ENCODE data around the gene SHC3.

SHC3 gene

DNA sequence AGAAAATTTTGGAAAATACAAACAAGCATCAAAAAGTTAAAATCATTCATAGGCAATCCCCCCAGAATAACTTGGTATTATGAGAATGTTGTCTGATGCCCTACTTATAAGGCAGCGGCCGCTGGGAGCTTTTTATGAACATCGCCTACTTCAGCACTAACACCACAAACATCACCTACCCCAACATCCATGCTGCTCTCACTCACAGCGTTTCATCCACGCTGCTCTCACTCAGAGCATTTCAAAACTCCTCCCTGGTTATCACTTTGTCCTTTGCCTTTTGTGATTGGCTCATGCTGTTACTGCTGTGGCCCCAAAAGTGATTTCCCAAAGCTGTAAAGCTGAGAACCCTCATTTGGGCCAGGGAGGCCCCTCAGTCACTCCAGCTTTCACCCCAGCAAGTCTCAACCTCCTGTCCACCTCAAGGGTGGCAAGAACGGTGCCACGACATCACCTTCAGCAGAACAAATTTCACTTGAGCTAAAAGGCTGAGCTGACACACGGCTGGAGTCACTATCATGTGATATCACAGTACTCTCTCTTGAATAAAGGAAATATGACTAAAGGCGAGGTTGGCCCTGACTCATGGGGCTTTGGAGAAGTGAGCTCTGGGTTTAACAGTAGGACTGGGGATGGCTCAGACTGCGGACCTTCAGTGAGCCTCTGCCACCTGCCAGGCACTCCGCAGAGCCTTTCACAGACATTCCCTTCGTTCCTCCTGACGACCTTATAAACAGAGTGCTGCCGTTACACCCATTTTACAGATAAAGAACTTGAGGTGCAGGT is 25.2 kb downstream of the SHC3 start:
- TF ChIP-seq, protein P1, sequence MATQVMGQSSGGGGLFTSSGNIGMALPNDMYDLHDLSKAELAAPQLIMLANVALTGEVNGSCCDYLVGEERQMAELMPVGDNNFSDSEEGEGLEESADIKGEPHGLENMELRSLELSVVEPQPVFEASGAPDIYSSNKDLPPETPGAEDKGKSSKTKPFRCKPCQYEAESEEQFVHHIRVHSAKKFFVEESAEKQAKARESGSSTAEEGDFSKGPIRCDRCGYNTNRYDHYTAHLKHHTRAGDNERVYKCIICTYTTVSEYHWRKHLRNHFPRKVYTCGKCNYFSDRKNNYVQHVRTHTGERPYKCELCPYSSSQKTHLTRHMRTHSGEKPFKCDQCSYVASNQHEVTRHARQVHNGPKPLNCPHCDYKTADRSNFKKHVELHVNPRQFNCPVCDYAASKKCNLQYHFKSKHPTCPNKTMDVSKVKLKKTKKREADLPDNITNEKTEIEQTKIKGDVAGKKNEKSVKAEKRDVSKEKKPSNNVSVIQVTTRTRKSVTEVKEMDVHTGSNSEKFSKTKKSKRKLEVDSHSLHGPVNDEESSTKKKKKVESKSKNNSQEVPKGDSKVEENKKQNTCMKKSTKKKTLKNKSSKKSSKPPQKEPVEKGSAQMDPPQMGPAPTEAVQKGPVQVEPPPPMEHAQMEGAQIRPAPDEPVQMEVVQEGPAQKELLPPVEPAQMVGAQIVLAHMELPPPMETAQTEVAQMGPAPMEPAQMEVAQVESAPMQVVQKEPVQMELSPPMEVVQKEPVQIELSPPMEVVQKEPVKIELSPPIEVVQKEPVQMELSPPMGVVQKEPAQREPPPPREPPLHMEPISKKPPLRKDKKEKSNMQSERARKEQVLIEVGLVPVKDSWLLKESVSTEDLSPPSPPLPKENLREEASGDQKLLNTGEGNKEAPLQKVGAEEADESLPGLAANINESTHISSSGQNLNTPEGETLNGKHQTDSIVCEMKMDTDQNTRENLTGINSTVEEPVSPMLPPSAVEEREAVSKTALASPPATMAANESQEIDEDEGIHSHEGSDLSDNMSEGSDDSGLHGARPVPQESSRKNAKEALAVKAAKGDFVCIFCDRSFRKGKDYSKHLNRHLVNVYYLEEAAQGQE (IDR thresholded peaks at IDR 0.05; ENCODE audit: insufficient read depth in 1 of 2, low read depth in 2 of 2, low read length in 2 of 2) = no peak
- no peak for TF ChIP-seq SIN3A (IDR thresholded peaks at IDR 0.05; ENCODE audit: borderline replicate concordance, insufficient read depth, low read length)
- no peak for TF ChIP-seq FOXP2 (optimal IDR thresholded peaks at IDR 0.05; ENCODE audit: borderline replicate concordance, extremely low read depth, extremely low read length, insufficient read depth)
- TF ChIP-seq TAF1 (IDR thresholded peaks at IDR 0.05; ENCODE audit: borderline replicate concordance, insufficient read depth, low read length) = no peak
- no peak for TF ChIP-seq POLR2AphosphoS5 (IDR thresholded peaks at IDR 0.05; ENCODE audit: low read depth, low read length)

DNA sequence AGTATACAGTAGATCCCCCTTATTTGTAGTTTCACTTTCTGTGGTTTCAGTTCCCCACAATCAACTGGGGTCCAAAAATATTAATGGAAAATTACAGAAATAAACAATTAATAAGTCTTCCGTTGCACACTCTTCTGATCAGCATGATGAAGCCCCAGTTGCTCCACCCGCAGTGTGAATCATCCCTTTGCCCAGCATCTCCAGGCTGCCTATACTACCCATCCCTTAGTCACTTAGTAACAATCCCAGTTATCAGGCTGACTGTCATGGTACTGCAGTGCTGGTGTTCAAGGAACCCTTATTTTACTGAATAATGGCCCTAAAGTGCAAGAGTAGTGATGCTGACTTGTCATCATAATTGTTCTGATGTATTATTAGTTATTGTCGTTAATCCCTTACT is 28.9 kb downstream of the SHC3 start:
- TF ChIP-seq POLR2AphosphoS5 (IDR thresholded peaks at IDR 0.05; ENCODE audit: low read depth, low read length) = 0 out of 2 replicates have a peak, but pooled peaks have one; percentile 29
- TF ChIP-seq FOXP2 (optimal IDR thresholded peaks at IDR 0.05; ENCODE audit: borderline replicate concordance, extremely low read depth, extremely low read length, insufficient read depth) = no peak

DNA sequence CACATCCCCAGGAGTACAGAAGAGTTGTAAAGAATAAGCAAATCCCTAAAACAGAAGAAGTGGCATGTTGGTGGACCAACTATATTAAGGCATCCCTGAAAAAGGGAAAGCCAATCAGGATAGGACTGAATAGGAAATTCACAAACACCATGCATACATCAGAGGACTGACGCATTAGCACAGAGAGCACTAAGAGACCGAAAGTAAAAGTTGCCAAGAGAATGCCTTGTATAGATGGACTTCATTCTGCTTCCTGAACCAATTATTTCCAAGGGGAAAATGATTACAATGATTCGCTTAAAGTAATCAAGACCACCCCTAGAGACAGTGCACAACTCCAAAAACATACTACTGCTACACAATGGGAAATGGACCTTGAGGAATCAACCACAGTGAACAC is 33.5 kb downstream of the SHC3 start:
- TF ChIP-seq TAF1 (IDR thresholded peaks at IDR 0.05; ENCODE audit: borderline replicate concordance, insufficient read depth, low read length) (no peak), POLR2AphosphoS5 (IDR thresholded peaks at IDR 0.05; ENCODE audit: low read depth, low read length) (no peak), SIN3A (IDR thresholded peaks at IDR 0.05; ENCODE audit: borderline replicate concordance, insufficient read depth, low read length) (no peak), FOXP2 (optimal IDR thresholded peaks at IDR 0.05; ENCODE audit: borderline replicate concordance, extremely low read depth, extremely low read length, insufficient read depth) (no peak)
- TF ChIP-seq, protein P1 (IDR thresholded peaks at IDR 0.05; ENCODE audit: insufficient read depth in 1 of 2, low read depth in 2 of 2, low read length in 2 of 2) = no peak

DNA sequence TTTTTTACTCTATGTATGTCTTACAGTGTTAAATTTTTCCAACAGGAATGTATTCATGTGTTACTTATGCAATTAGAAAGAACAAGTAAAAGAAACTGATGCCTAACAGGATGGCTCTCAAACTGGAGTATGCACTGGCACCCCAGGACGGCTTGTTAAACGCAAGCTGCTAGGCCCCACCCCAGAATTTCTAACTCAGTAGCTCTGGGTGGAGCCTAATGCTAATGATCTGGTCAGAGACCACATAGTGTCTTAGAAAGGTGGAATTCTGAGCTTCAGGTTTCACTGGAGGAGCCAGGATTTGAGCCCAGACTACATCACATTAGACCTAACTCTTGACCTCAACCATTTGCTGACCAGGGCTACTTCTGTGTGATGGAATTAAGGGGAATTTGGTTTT is 34.4 kb downstream of the SHC3 start:
- no peak for TF ChIP-seq POLR2AphosphoS5 (IDR thresholded peaks at IDR 0.05; ENCODE audit: low read depth, low read length)
- no peak for TF ChIP-seq FOXP2 (optimal IDR thresholded peaks at IDR 0.05; ENCODE audit: borderline replicate concordance, extremely low read depth, extremely low read length, insufficient read depth)
- TF ChIP-seq TAF1 (IDR thresholded peaks at IDR 0.05; ENCODE audit: borderline replicate concordance, insufficient read depth, low read length) = no peak
- TF ChIP-seq SIN3A (IDR thresholded peaks at IDR 0.05; ENCODE audit: borderline replicate concordance, insufficient read depth, low read length) = no peak
- TF ChIP-seq, protein P1 (IDR thresholded peaks at IDR 0.05; ENCODE audit: insufficient read depth in 1 of 2, low read depth in 2 of 2, low read length in 2 of 2) = no peak

DNA sequence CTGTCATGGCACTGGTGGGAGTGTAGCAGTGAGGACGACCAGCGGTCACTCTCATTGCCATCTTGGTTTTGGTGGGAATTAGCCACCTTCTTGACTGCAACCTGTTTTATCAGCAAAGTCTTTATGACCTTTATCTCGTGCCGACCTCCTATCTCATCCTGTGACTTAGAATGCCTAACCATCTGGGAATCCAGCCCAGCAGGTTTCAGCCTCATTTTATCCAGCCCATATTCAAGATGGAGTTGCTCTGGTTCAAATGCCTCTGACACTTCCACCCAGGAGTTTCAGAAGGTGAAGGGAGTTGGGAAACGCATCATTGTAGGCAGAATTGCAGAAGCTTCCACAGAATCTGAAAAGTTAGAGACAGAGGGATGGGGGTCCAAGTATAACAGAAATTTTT is 35.4 kb downstream of the SHC3 start:
- TF ChIP-seq POLR2AphosphoS5 (IDR thresholded peaks at IDR 0.05; ENCODE audit: low read depth, low read length) = no peak; the same call in 1 of the 2 replicates
- TF ChIP-seq TAF1 (IDR thresholded peaks at IDR 0.05; ENCODE audit: borderline replicate concordance, insufficient read depth, low read length) = no peak

DNA sequence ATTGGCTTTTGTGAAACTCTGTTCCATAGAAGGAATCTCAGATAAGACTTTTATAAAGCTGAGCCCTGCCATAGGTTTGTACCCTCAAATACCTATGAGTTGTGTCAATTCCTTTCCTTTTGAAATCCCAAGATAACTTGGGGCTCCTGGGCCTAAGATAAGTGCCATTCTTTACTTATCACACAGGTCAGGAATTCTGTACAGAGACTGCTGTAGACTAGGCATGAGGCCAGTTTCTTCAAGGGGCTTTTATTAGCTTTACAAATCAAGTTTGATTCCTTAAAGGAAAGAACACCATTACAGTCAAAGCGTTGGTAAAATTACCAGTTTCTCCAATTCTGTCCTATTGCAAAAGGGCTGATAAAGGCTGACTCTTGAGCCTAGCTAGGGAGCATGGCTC is 39.2 kb downstream of the SHC3 start:
- TF ChIP-seq SIN3A (IDR thresholded peaks at IDR 0.05; ENCODE audit: borderline replicate concordance, insufficient read depth, low read length) (no peak), POLR2AphosphoS5 (IDR thresholded peaks at IDR 0.05; ENCODE audit: low read depth, low read length) (no peak), FOXP2 (optimal IDR thresholded peaks at IDR 0.05; ENCODE audit: borderline replicate concordance, extremely low read depth, extremely low read length, insufficient read depth) (no peak), TAF1 (IDR thresholded peaks at IDR 0.05; ENCODE audit: borderline replicate concordance, insufficient read depth, low read length) (no peak)
- TF ChIP-seq, protein P1 (IDR thresholded peaks at IDR 0.05; ENCODE audit: insufficient read depth in 1 of 2, low read depth in 2 of 2, low read length in 2 of 2) = no peak
